HCT116 (cell line): ENCODE data around the gene SLFNL1. TPM values are rescaled to one million over a fixed set of nuclear protein-coding genes. Genes with fewer than 3 reads are reported as not detected.

Source experiments
- ATAC-seq: fragments of 200-7000 bp; cut with Tn5 transposase; 2 replicates; pipeline ENCODE4 v1.9.1; 2020; ENCODE audit warnings: mild to moderate bottlenecking, moderate library complexity
- BruUV-seq: library from RNA; stranded (reverse); fragments of 400-500 nt; replicated peaks from 2 replicates; lab custom pipeline; 2021; lab: Mats Ljungman, UMichigan
- CTCF ChIA-PET: fragments of 300-600 bp; sonication (Branson Sonifier 250); formaldehyde crosslinking; loops from one replicate; lab custom pipeline; 2021; ENCODE audit warnings: antibody characterized with exemption; lab: Charles Lee
- POLR2A ChIA-PET: fragments of 300-600, 350-600 bp; sonication (Branson Sonifier 250); formaldehyde crosslinking; loops from one replicate; lab custom pipeline; 2021; ENCODE audit warnings: antibody characterized with exemption; lab: Charles Lee
- RAD21 ChIA-PET, 2 experiments: fragments of 300-600 bp; sonication (Branson Sonifier 250); formaldehyde crosslinking; loops; one replicate each; lab custom pipeline; 2023; ENCODE audit warnings: low total read pairs in 2 of 2; ENCODE audit not compliant: uncharacterized antibody in 2 of 2, unreplicated experiment in 2 of 2, low non-redundant PET in 1 of 2; lab: Charles Lee
- DNase-seq: peaks from one replicate; pipeline ENCODE4 v3.0.0-alpha.2; 2010; ENCODE audit warnings: low read depth, low spot score
- H2AFZ ChIP-seq: fragments of 200-600 bp; shearing (Covaris generic), sonication (generic); 2 replicates; pipeline ENCODE4 v1.6.1; 2017; ENCODE audit warnings: low read depth, mixed run types, mixed read lengths, antibody characterized with exemption, low read length; ENCODE audit not compliant: poor library complexity, severe bottlenecking
- H3K27ac ChIP-seq: 2 replicates; pipeline ENCODE4 v1.5.1; 2012; ENCODE audit warnings: low read depth, low read length
- H3K27me3 ChIP-seq: fragments of 200-600 bp; sonication (generic); 2 replicates; pipeline ENCODE4 v1.6.1; 2016; ENCODE audit warnings: mixed run types, low read length, mixed read lengths; ENCODE audit not compliant: insufficient read depth
- H3K36me3 ChIP-seq, 2 experiments: fragments of 200-500 bp in 1 of 2; fragments of 200-600 bp in 1 of 2; sonication (Bioruptor generic) in 1 of 2; sonication (generic) in 1 of 2; 2 replicates each; pipeline versions ENCODE4 v1.5.1 to v1.6.1; 2014 to 2016; ENCODE audit warnings: low read length in 2 of 2, inconsistent platforms in 1 of 2, mixed read lengths in 1 of 2, mixed run types in 1 of 2; ENCODE audit not compliant: insufficient read depth in 2 of 2, control insufficient read depth in 1 of 2
- H3K4me1 ChIP-seq, 2 experiments: fragments of 200-600 bp in 1 of 2; sonication (generic) in 1 of 2; 2 replicates each; pipeline versions ENCODE4 v1.5.1 to v1.6.1; 2012 to 2017; ENCODE audit warnings: low read length in 2 of 2, inconsistent platforms in 1 of 2, mild to moderate bottlenecking in 1 of 2, mixed read lengths in 1 of 2, mixed run types in 1 of 2, moderate library complexity in 1 of 2; ENCODE audit not compliant: insufficient read depth in 2 of 2, control insufficient read depth in 1 of 2
- H3K4me2 ChIP-seq: fragments of 200-600 bp; sonication (generic); 2 replicates; pipeline ENCODE4 v1.6.1; 2017; ENCODE audit warnings: mixed run types, low read length, mixed read lengths
- H3K4me3 ChIP-seq, 2 experiments: fragments of 200-600 bp in 1 of 2; sonication (generic) in 1 of 2; replicated peaks in 1 of 2; 2 replicates each; pipeline ENCODE4 v1.5.1; 2011 to 2016; ENCODE audit warnings: low read length in 2 of 2, control low read depth in 1 of 2, low read depth in 1 of 2, mild to moderate bottlenecking in 1 of 2, mixed read lengths in 1 of 2, mixed run types in 1 of 2
- H3K79me2 ChIP-seq: fragments of 200-600 bp; sonication (generic); 2 replicates; pipeline ENCODE4 v1.6.1; 2017; ENCODE audit warnings: mild to moderate bottlenecking, mixed run types, low read length, moderate library complexity, mixed read lengths; ENCODE audit not compliant: insufficient read depth
- H3K9ac ChIP-seq: fragments of 200-600 bp; sonication (generic); 2 replicates; pipeline ENCODE4 v1.6.1; 2016; ENCODE audit warnings: low read length, mixed read lengths
- H3K9me2 ChIP-seq: fragments of 200-600 bp; sonication (generic), shearing (Covaris generic); 2 replicates; pipeline ENCODE4 v1.6.1; 2017; ENCODE audit warnings: mixed run types, mild to moderate bottlenecking, moderate library complexity; ENCODE audit not compliant: insufficient read depth
- H3K9me3 ChIP-seq, 2 experiments: fragments of 200-500 bp in 1 of 2; fragments of 200-600 bp in 1 of 2; sonication (Bioruptor generic) in 1 of 2; sonication (generic) in 1 of 2; 2 replicates each; pipeline ENCODE4 v1.6.1; 2014 to 2017; ENCODE audit warnings: low read length in 2 of 2, mixed read lengths in 2 of 2, inconsistent platforms in 1 of 2, low read depth in 1 of 2, mild to moderate bottlenecking in 1 of 2, mixed run types in 1 of 2, moderate library complexity in 1 of 2; ENCODE audit not compliant: control insufficient read depth in 1 of 2, insufficient read depth in 1 of 2
- H4K20me1 ChIP-seq: fragments of 200-600 bp; sonication (generic), shearing (Covaris generic); 2 replicates; pipeline ENCODE4 v1.6.1; 2017; ENCODE audit warnings: mixed run types, mild to moderate bottlenecking, moderate library complexity; ENCODE audit not compliant: insufficient read depth
- CBX3 ChIP-seq: IDR thresholded peaks from 2 replicates; pipeline ENCODE4 v1.6.1; 2012; ENCODE audit warnings: low read depth
- CEBPB ChIP-seq: IDR thresholded peaks from 2 replicates; pipeline ENCODE4 v1.6.1; 2012; ENCODE audit warnings: low read depth
- EGR1 ChIP-seq: IDR thresholded peaks from 2 replicates; pipeline ENCODE4 v1.6.1; 2012; ENCODE audit warnings: low read depth
- ELF1 ChIP-seq: IDR thresholded peaks from 2 replicates; pipeline ENCODE4 v1.6.1; 2012; ENCODE audit warnings: low read depth, borderline replicate concordance
- EZH2 ChIP-seq: fragments of 200-600 bp; sonication (generic); IDR thresholded peaks from 2 replicates; pipeline ENCODE4 v1.6.1; 2017; ENCODE audit warnings: antibody characterized with exemption, mixed run types
- EZH2phosphoT487 ChIP-seq: fragments of 200-600 bp; IDR thresholded peaks from 2 replicates; pipeline ENCODE4 v1.6.1; 2018; ENCODE audit warnings: antibody characterized with exemption, borderline replicate concordance
- FOSL1 ChIP-seq: IDR thresholded peaks from 2 replicates; pipeline ENCODE4 v1.6.1; 2012; ENCODE audit warnings: low read depth
- JUND ChIP-seq: IDR thresholded peaks from 2 replicates; pipeline ENCODE4 v1.6.1; 2012
- POLR2AphosphoS5 ChIP-seq: IDR thresholded peaks from 2 replicates; pipeline ENCODE4 v1.6.1; 2011; ENCODE audit warnings: mild to moderate bottlenecking, low read depth, low read length, moderate library complexity
- RAD21 ChIP-seq: IDR thresholded peaks from 2 replicates; pipeline ENCODE4 v1.6.1; 2012; ENCODE audit warnings: low read depth, mild to moderate bottlenecking
- SIN3A ChIP-seq: IDR thresholded peaks from 2 replicates; pipeline ENCODE4 v1.6.1; 2012; ENCODE audit warnings: low read depth
- SRF ChIP-seq: IDR thresholded peaks from 2 replicates; pipeline ENCODE4 v1.6.1; 2012; ENCODE audit warnings: low read depth
- YY1 ChIP-seq: IDR thresholded peaks from 2 replicates; pipeline ENCODE4 v1.6.1; 2011; ENCODE audit warnings: low read length, low read depth, moderate library complexity, mild to moderate bottlenecking; ENCODE audit not compliant: insufficient replicate concordance; ENCODE audit errors: extremely low read depth
- ZFX ChIP-seq: fragments of 450-650 bp; IDR thresholded peaks from 2 replicates; pipeline ENCODE4 v1.6.1; 2017
- intact Hi-C: fragments of 100-400 bp; cut with micrococcal nuclease; formaldehyde crosslinking; loops from 2 replicates; pipeline ENCODE4 v1.10.0; 2022
- total RNA-seq: library from RNA; stranded (reverse); gene quantifications from one replicate; pipeline ENCODE4 v1.2.1, GENCODE V29; 2021; ENCODE audit not compliant: unreplicated experiment
- TF ChIP-seq, protein P1 (sequence below): IDR thresholded peaks from 2 replicates; pipeline ENCODE4 v1.6.1; 2012; ENCODE audit warnings: low read depth
- TF ChIP-seq, protein P2 (sequence below): IDR thresholded peaks from 2 replicates; pipeline ENCODE4 v1.6.1; 2011; ENCODE audit warnings: mild to moderate bottlenecking, low read length, moderate library complexity; ENCODE audit not compliant: insufficient replicate concordance; ENCODE audit errors: extremely low read depth
- TF ChIP-seq, protein P3 (sequence below), 3 experiments: fragments of 200-600 bp in 1 of 3; sonication (generic) in 1 of 3; IDR thresholded peaks in 2 of 3; conservative IDR thresholded peaks in 1 of 3; 2 replicates each; pipeline ENCODE4 v1.5.1; 2012 to 2017; ENCODE audit warnings: low read depth in 2 of 3, low read length in 2 of 3, antibody characterized with exemption in 1 of 3, borderline replicate concordance in 1 of 3, control low read depth in 1 of 3, mild to moderate bottlenecking in 1 of 3, mixed read lengths in 1 of 3, mixed run types in 1 of 3, moderate library complexity in 1 of 3; ENCODE audit not compliant: insufficient read depth in 1 of 3
- TF ChIP-seq, protein P4 (sequence below): IDR thresholded peaks from 2 replicates; pipeline ENCODE4 v1.6.1; 2012
- TF ChIP-seq, protein P5 (sequence below): IDR thresholded peaks from 2 replicates; pipeline ENCODE4 v1.6.1; 2012

SLFNL1 gene
- total RNA-seq, 1 experiment from 2014 or later, result 0.20 TPM

DNA sequence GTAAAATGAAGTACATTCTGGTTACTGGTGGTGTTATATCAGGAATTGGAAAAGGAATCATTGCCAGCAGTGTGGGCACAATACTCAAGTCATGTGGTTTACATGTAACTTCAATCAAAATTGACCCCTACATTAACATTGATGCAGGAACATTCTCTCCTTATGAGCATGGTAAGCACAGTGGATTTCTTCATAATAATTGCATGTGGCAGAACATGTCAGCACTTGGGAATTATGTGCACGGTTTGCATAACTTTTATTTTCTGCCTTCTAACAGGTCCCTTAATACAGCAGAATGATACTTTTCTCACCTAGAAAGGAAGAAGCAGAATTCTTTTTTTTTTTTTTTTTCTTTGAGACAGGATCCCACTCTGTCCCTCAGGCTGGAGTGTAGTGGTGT lies 38.2 kb downstream of the SLFNL1 start:
- intact Hi-C loops, result no loop called here
- Histone ChIP-seq H3K79me2 (peaks cover 84% of the 10 kb centered on the region), H3K36me3 (peaks cover 44 to 56% of the 10 kb centered on the region in 2 experiments), H2AFZ (no peak overlapping the region), H3K9ac (no peak overlapping the region), H3K9me3 (no peaks in the 10 kb centered on the region), H3K4me1 (peaks cover 7 to 18% of the 10 kb centered on the region in 2 experiments; a peak in 3 of 4 replicates), H3K4me2 (no peak overlapping the region), H3K27me3 (no peaks in the 10 kb centered on the region), H3K27ac (no peak overlapping the region), H3K4me3 (no peak overlapping the region), H4K20me1 (peaks cover 22% of the 10 kb centered on the region; the same call in 1 of the 2 replicates), H3K9me2 (no peaks in the 10 kb centered on the region)
- no peak for TF ChIP-seq EZH2
- no peak for TF ChIP-seq CBX3
- no peak for TF ChIP-seq SRF
- TF ChIP-seq EGR1, result no peak
- TF ChIP-seq, protein P1, sequence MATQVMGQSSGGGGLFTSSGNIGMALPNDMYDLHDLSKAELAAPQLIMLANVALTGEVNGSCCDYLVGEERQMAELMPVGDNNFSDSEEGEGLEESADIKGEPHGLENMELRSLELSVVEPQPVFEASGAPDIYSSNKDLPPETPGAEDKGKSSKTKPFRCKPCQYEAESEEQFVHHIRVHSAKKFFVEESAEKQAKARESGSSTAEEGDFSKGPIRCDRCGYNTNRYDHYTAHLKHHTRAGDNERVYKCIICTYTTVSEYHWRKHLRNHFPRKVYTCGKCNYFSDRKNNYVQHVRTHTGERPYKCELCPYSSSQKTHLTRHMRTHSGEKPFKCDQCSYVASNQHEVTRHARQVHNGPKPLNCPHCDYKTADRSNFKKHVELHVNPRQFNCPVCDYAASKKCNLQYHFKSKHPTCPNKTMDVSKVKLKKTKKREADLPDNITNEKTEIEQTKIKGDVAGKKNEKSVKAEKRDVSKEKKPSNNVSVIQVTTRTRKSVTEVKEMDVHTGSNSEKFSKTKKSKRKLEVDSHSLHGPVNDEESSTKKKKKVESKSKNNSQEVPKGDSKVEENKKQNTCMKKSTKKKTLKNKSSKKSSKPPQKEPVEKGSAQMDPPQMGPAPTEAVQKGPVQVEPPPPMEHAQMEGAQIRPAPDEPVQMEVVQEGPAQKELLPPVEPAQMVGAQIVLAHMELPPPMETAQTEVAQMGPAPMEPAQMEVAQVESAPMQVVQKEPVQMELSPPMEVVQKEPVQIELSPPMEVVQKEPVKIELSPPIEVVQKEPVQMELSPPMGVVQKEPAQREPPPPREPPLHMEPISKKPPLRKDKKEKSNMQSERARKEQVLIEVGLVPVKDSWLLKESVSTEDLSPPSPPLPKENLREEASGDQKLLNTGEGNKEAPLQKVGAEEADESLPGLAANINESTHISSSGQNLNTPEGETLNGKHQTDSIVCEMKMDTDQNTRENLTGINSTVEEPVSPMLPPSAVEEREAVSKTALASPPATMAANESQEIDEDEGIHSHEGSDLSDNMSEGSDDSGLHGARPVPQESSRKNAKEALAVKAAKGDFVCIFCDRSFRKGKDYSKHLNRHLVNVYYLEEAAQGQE, result no peak
- TF ChIP-seq JUND, result no peak
- TF ChIP-seq YY1, result no peak
- no peak for TF ChIP-seq RAD21
- no peak for TF ChIP-seq POLR2AphosphoS5
- TF ChIP-seq, protein P2, sequence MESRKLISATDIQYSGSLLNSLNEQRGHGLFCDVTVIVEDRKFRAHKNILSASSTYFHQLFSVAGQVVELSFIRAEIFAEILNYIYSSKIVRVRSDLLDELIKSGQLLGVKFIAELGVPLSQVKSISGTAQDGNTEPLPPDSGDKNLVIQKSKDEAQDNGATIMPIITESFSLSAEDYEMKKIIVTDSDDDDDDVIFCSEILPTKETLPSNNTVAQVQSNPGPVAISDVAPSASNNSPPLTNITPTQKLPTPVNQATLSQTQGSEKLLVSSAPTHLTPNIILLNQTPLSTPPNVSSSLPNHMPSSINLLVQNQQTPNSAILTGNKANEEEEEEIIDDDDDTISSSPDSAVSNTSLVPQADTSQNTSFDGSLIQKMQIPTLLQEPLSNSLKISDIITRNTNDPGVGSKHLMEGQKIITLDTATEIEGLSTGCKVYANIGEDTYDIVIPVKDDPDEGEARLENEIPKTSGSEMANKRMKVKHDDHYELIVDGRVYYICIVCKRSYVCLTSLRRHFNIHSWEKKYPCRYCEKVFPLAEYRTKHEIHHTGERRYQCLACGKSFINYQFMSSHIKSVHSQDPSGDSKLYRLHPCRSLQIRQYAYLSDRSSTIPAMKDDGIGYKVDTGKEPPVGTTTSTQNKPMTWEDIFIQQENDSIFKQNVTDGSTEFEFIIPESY, result no peak
- no peak for TF ChIP-seq ELF1
- no peak for TF ChIP-seq CEBPB
- no peak for TF ChIP-seq ZFX
- TF ChIP-seq, protein P3, sequence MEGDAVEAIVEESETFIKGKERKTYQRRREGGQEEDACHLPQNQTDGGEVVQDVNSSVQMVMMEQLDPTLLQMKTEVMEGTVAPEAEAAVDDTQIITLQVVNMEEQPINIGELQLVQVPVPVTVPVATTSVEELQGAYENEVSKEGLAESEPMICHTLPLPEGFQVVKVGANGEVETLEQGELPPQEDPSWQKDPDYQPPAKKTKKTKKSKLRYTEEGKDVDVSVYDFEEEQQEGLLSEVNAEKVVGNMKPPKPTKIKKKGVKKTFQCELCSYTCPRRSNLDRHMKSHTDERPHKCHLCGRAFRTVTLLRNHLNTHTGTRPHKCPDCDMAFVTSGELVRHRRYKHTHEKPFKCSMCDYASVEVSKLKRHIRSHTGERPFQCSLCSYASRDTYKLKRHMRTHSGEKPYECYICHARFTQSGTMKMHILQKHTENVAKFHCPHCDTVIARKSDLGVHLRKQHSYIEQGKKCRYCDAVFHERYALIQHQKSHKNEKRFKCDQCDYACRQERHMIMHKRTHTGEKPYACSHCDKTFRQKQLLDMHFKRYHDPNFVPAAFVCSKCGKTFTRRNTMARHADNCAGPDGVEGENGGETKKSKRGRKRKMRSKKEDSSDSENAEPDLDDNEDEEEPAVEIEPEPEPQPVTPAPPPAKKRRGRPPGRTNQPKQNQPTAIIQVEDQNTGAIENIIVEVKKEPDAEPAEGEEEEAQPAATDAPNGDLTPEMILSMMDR (IDR thresholded peaks at IDR 0.05 in 2 of 3, conservative IDR thresholded peaks at IDR 0.05 in 1 of 3; ENCODE audit: borderline replicate concordance in 1 of 3, insufficient read depth in 1 of 3, low read depth in 2 of 3, low read length in 2 of 3), result no peak
- TF ChIP-seq, protein P4, sequence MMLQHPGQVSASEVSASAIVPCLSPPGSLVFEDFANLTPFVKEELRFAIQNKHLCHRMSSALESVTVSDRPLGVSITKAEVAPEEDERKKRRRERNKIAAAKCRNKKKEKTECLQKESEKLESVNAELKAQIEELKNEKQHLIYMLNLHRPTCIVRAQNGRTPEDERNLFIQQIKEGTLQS, result no peak
- TF ChIP-seq FOSL1, result no peak
- TF ChIP-seq SIN3A, result no peak
- TF ChIP-seq, protein P5, sequence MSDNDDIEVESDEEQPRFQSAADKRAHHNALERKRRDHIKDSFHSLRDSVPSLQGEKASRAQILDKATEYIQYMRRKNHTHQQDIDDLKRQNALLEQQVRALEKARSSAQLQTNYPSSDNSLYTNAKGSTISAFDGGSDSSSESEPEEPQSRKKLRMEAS, result no peak
- no peak for TF ChIP-seq EZH2phosphoT487
- ATAC-seq, result no peak
- ChIA-PET CTCF (interaction anchor here (0.8 kb wide), 1 partner anchor 20 kb away, joined by 3 read pairs; no protein-coding TSS in a partner anchor), RAD21 (no interaction called here), POLR2A (no interaction called here)
- DNase-seq, result no peak
- BruUV-seq, result no TSS peak
